GM10847 (cell line): Measurements from ENCODE around the gene PUS3.

ENCODE experiments used
- POLR2A ChIP-seq: IDR thresholded peaks from 2 replicates; pipeline ENCODE4 v1.6.1; 2011; ENCODE audit not compliant: insufficient read length; ENCODE audit errors: extremely low read depth

The PUS3 gene

DNA sequence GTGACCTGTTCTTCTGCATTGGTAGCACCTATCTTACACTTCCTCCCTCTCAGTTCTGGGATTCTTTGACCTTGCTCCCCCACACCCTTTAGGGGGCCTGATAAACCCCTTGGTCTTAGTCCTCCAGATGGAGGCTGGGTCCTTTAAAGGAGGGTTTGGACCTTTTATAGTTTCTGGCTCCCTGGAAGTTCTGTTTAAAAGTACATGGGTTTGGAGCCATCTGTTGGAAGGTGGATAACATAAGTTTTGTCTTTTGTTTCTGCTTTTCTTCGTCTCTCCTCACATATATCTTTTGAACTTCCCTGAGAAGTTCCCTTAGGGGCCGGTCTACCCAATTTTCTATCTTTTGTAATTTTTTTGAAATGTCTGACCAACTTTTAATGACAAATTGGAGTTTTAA lies 33.5 kb downstream of the PUS3 start:
- no peak for TF ChIP-seq POLR2A

DNA sequence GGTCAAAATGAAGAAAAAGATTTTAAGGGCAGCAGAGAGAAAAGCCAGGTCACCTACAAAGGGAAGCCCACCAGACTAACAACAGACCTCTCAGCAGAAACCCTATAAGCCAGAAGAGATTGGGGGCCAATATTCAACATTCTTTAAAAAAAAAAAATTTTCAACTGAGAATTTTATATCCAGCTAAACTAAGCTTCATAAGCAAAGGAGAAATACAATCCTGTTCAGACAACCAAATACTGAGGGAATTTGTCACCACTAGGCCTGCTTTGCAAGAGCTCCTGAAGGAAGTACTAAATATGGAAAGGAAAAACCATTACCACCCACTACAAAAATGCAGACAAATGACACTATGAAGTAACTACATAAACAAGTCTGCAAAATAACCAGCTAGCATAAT lies 56.8 kb downstream of the PUS3 start:
- TF ChIP-seq POLR2A: no peak
